GM23248 (cell line): ENCODE data around the gene PDGFC. TPM values are rescaled to one million over a fixed set of nuclear protein-coding genes. Genes with fewer than 3 reads are reported as not detected.

Source experiments
- DNase-seq: peaks from one replicate; pipeline ENCODE4 v3.0.0-alpha.2; 2015
- H2AFZ ChIP-seq: fragments of 200-600 bp; sonication (generic); 2 replicates; pipeline ENCODE4 v1.6.1; 2016; ENCODE audit warnings: antibody characterized with exemption
- H3F3A ChIP-seq: fragments of 200-600 bp; sonication (generic); 2 replicates; pipeline ENCODE4 v1.6.1; 2016; ENCODE audit warnings: mild to moderate bottlenecking, antibody characterized with exemption, mixed run types; ENCODE audit not compliant: insufficient read depth
- H3K27ac ChIP-seq: fragments of 200-600 bp; sonication (generic); 2 replicates; pipeline ENCODE4 v1.5.1; 2016; ENCODE audit warnings: mild to moderate bottlenecking
- H3K27me3 ChIP-seq: fragments of 200-600 bp; sonication (generic); replicated peaks from 2 replicates; pipeline ENCODE4 v1.6.1; 2016; ENCODE audit warnings: mild to moderate bottlenecking; ENCODE audit not compliant: insufficient read depth
- H3K36me3 ChIP-seq: fragments of 200-600 bp; sonication (generic); 2 replicates; pipeline ENCODE4 v1.6.1; 2016; ENCODE audit warnings: low read depth, mild to moderate bottlenecking
- H3K4me1 ChIP-seq: fragments of 200-600 bp; sonication (generic); 2 replicates; pipeline ENCODE4 v1.6.1; 2016; ENCODE audit warnings: mild to moderate bottlenecking; ENCODE audit not compliant: insufficient read depth
- H3K4me2 ChIP-seq: fragments of 200-600 bp; sonication (generic); one replicate; pipeline ENCODE4 v1.6.1; 2016; ENCODE audit warnings: mild to moderate bottlenecking; ENCODE audit not compliant: unreplicated experiment
- H3K4me3 ChIP-seq: fragments of 200-600 bp; sonication (generic); 2 replicates; pipeline ENCODE4 v1.5.1; 2016; ENCODE audit warnings: mild to moderate bottlenecking
- H3K79me2 ChIP-seq: fragments of 200-600 bp; sonication (generic); 2 replicates; pipeline ENCODE4 v1.6.1; 2016; ENCODE audit warnings: mild to moderate bottlenecking; ENCODE audit not compliant: insufficient read depth
- H3K9ac ChIP-seq: fragments of 200-600 bp; sonication (generic); 2 replicates; pipeline ENCODE4 v1.6.1; 2016; ENCODE audit warnings: mild to moderate bottlenecking
- H3K9me2 ChIP-seq: fragments of 200-600 bp; sonication (generic); 2 replicates; pipeline ENCODE4 v1.6.1; 2016; ENCODE audit warnings: mixed run types, mild to moderate bottlenecking, moderate library complexity; ENCODE audit not compliant: insufficient read depth
- H3K9me3 ChIP-seq: fragments of 200-600 bp; sonication (generic); one replicate; pipeline ENCODE4 v1.6.1; 2017; ENCODE audit warnings: low read depth
- H4K20me1 ChIP-seq: fragments of 200-600 bp; sonication (generic); 2 replicates; pipeline ENCODE4 v1.6.0; 2016; ENCODE audit not compliant: insufficient read depth
- EZH2 ChIP-seq: fragments of 200-600 bp; sonication (generic); IDR thresholded peaks from 2 replicates; pipeline ENCODE4 v1.6.1; 2018; ENCODE audit warnings: antibody characterized with exemption, mild to moderate bottlenecking; ENCODE audit not compliant: insufficient read depth, poor library complexity, severe bottlenecking
- EZH2phosphoT487 ChIP-seq: fragments of 200-600 bp; sonication (generic); IDR thresholded peaks from 2 replicates; pipeline ENCODE4 v1.6.1; 2018; ENCODE audit warnings: antibody characterized with exemption, moderate library complexity, mild to moderate bottlenecking, low read depth; ENCODE audit not compliant: insufficient read depth
- WGBS, 2 experiments: methylation state at CpG; one replicate each; pipeline ENCODE4 v1.1.6; 2015 to 2017; ENCODE audit warnings: low lambda C conversion rate in 2 of 2, low coverage in 1 of 2; ENCODE audit errors: missing lambda C conversion rate in 2 of 2; 5-methylcytosine and 5-hydroxymethylcytosine counted together
- in situ Hi-C: fragments of 300-500 bp; cut with MboI; formaldehyde crosslinking; loops from 2 replicates; pipeline ENCODE4 v1.15.0; 2020
- polyA plus RNA-seq: library from polyadenylated mRNA; unstranded; fragments of >200 nt; fragmentation: Nextera tagmentation; extraction: Ambion mirVana; gene quantifications from 2 replicates; pipeline ENCODE4 v1.2.1, GENCODE V29; 2016
- total RNA-seq: library from RNA; depleted of rRNA; stranded (reverse); fragments of >200 nt; shearing (Covaris generic); gene quantifications from 2 replicates; pipeline ENCODE4 v1.2.3, GENCODE V29; 2014

The PDGFC gene
- total and polyA plus RNA-seq, 2 experiments from 2014 or later: 26.5 to 64.4 TPM

GRCh38 chr4:156779042-156779441 is 192.6 kb downstream of the PDGFC start:
- peaks cover 36% of the 10 kb centered on the region for H3K79me2 ChIP-seq
- peak overlapping the region; percentile 63 for H3K4me2 ChIP-seq
- H4K20me1 ChIP-seq: no peaks in the 10 kb centered on the region
- 32 to 38% methylated on average over 4 of the region's 4 CpGs for WGBS, 2 experiments
- no peaks in the 10 kb centered on the region for H3K36me3 ChIP-seq
- no peaks in the 10 kb centered on the region for H3K9me2 ChIP-seq
- in situ Hi-C loops: no loop called here
- H3K27ac ChIP-seq: peak overlapping the region; percentile 87
- H3K4me3 ChIP-seq: peak overlapping the region; percentile 18; the same call in 1 of the 2 replicates
- peak overlapping the region; percentile 40 for H3K9ac ChIP-seq
- DNase-seq: peak; percentile 71
- H3K27me3 ChIP-seq: no peaks in the 10 kb centered on the region
- TF ChIP-seq EZH2: no peak
- TF ChIP-seq EZH2phosphoT487: no peak
- no peaks in the 10 kb centered on the region for H3K9me3 ChIP-seq
- no peak overlapping the region for H2AFZ ChIP-seq
- peaks cover 72% of the 10 kb centered on the region for H3K4me1 ChIP-seq
- H3F3A ChIP-seq: peaks cover 53% of the 10 kb centered on the region

GRCh38 chr4:156778606-156779005 is 193.0 kb downstream of the PDGFC start:
- no peaks in the 10 kb centered on the region for H3K27me3 ChIP-seq
- H2AFZ ChIP-seq: no peak overlapping the region
- peak; percentile 75 for DNase-seq
- no peak overlapping the region for H3K4me3 ChIP-seq
- peaks cover 34% of the 10 kb centered on the region for H3K79me2 ChIP-seq
- WGBS, 2 experiments: 90 to 97% methylated on average over 1 of the region's 1 CpG
- no peak for TF ChIP-seq EZH2phosphoT487
- no peak for TF ChIP-seq EZH2
- no peaks in the 10 kb centered on the region for H3K36me3 ChIP-seq
- peaks cover 57% of the 10 kb centered on the region for H3F3A ChIP-seq
- peaks cover 77% of the 10 kb centered on the region for H3K4me1 ChIP-seq
- no peaks in the 10 kb centered on the region for H3K9me3 ChIP-seq
- peak overlapping the region; percentile 63 for H3K4me2 ChIP-seq
- no peaks in the 10 kb centered on the region for H3K9me2 ChIP-seq
- H4K20me1 ChIP-seq: no peaks in the 10 kb centered on the region
- H3K27ac ChIP-seq: peak overlapping the region; percentile 87
- in situ Hi-C loops: no loop called here
- peak overlapping the region; percentile 40 for H3K9ac ChIP-seq

GRCh38 chr4:156778093-156778492 is 193.5 kb downstream of the PDGFC start:
- H2AFZ ChIP-seq: no peak overlapping the region
- peaks cover 82% of the 10 kb centered on the region for H3K4me1 ChIP-seq
- H4K20me1 ChIP-seq: no peaks in the 10 kb centered on the region
- H3K4me2 ChIP-seq: peak overlapping the region; percentile 63
- in situ Hi-C loops: no loop called here
- H3K79me2 ChIP-seq: peaks cover 28% of the 10 kb centered on the region
- no peaks in the 10 kb centered on the region for H3K27me3 ChIP-seq
- no peak overlapping the region for H3K4me3 ChIP-seq
- H3K36me3 ChIP-seq: no peaks in the 10 kb centered on the region
- WGBS, 2 experiments: 51 to 58% methylated on average over 1 of the region's 1 CpG
- peak overlapping the region; percentile 38 for H3K9ac ChIP-seq
- H3K27ac ChIP-seq: peak overlapping the region; percentile 87
- TF ChIP-seq EZH2phosphoT487: no peak
- no peak for TF ChIP-seq EZH2
- H3F3A ChIP-seq: peaks cover 62% of the 10 kb centered on the region
- H3K9me2 ChIP-seq: no peaks in the 10 kb centered on the region
- DNase-seq: peak; percentile 71
- H3K9me3 ChIP-seq: no peaks in the 10 kb centered on the region

GRCh38 chr4:156775813-156776212 is 195.8 kb downstream of the PDGFC start:
- peaks cover 18% of the 10 kb centered on the region for H3K79me2 ChIP-seq
- in situ Hi-C loops: no loop called here
- no peaks in the 10 kb centered on the region for H4K20me1 ChIP-seq
- WGBS, 2 experiments: 38 to 49% methylated on average over 1 of the region's 1 CpG
- H3K36me3 ChIP-seq: no peaks in the 10 kb centered on the region
- peak; percentile 16 for DNase-seq
- H3K9me3 ChIP-seq: no peaks in the 10 kb centered on the region
- H2AFZ ChIP-seq: no peak overlapping the region
- peak overlapping the region; percentile 81 for H3K4me2 ChIP-seq
- H3K4me3 ChIP-seq: no peak overlapping the region
- no peak overlapping the region for H3K27ac ChIP-seq
- peaks cover 86% of the 10 kb centered on the region for H3K4me1 ChIP-seq
- H3F3A ChIP-seq: peaks cover 80% of the 10 kb centered on the region
- H3K27me3 ChIP-seq: no peaks in the 10 kb centered on the region
- H3K9me2 ChIP-seq: no peaks in the 10 kb centered on the region
- TF ChIP-seq EZH2 (no peak), EZH2phosphoT487 (no peak)
- H3K9ac ChIP-seq: peak overlapping the region; percentile 78; the same call in 1 of the 2 replicates

GRCh38 chr4:156774422-156774821 is 197.2 kb downstream of the PDGFC start:
- H3F3A ChIP-seq: peaks cover 76% of the 10 kb centered on the region
- H3K4me2 ChIP-seq: peak overlapping the region; percentile 95
- WGBS, 2 experiments: 0 to 2% methylated on average over 4 of the region's 4 CpGs
- H3K4me3 ChIP-seq: peak overlapping the region; percentile 60
- H3K9me3 ChIP-seq: no peaks in the 10 kb centered on the region
- no peaks in the 10 kb centered on the region for H3K36me3 ChIP-seq
- DNase-seq: peak; percentile 96
- peak overlapping the region; percentile 33; the same call in 1 of the 2 replicates for H2AFZ ChIP-seq
- TF ChIP-seq EZH2 (no peak), EZH2phosphoT487 (no peak)
- H3K27me3 ChIP-seq: no peaks in the 10 kb centered on the region
- peaks cover 18% of the 10 kb centered on the region for H3K79me2 ChIP-seq
- H3K9me2 ChIP-seq: no peaks in the 10 kb centered on the region
- no peaks in the 10 kb centered on the region for H4K20me1 ChIP-seq
- peak overlapping the region; percentile 78 for H3K9ac ChIP-seq
- peak overlapping the region; percentile 95 for H3K27ac ChIP-seq
- in situ Hi-C loops: no loop called here
- peaks cover 86% of the 10 kb centered on the region for H3K4me1 ChIP-seq
